Small intestine (tissue), 16 donors: Measurements from ENCODE around the gene PPAT. TPM values are rescaled to one million over a fixed set of nuclear protein-coding genes. Genes with fewer than 3 reads are reported as not detected.

Source experiments
- DNase-seq, 2 donors: peaks; one replicate each; pipeline versions ENCODE4 v3.0.0 to v3.0.0-alpha.2; 2013
- FAIRE-seq: peaks from 2 replicates; lab custom pipeline; 2012; peaks lifted over from hg19 to GRCh38; lab: Jason Lieb, UNC
- H3K27ac ChIP-seq, 3 donors: one replicate each; pipeline ENCODE4 v1.5.1; 2013; ENCODE audit warnings: low read length in 2 of 3, mild to moderate bottlenecking in 2 of 3, control low read depth in 1 of 3, inconsistent platforms in 1 of 3, low read depth in 1 of 3, moderate library complexity in 1 of 3
- H3K27me3 ChIP-seq, 3 donors: one replicate each; pipeline ENCODE4 v1.6.1; 2013; ENCODE audit warnings: low read length in 3 of 3, inconsistent platforms in 1 of 3; ENCODE audit not compliant: control insufficient read depth in 3 of 3, insufficient read depth in 3 of 3
- H3K36me3 ChIP-seq, 3 donors: one replicate each; pipeline ENCODE4 v1.6.1; 2013; ENCODE audit warnings: low read length in 3 of 3, inconsistent platforms in 1 of 3, low read depth in 1 of 3, mild to moderate bottlenecking in 1 of 3, moderate library complexity in 1 of 3; ENCODE audit not compliant: control insufficient read depth in 3 of 3, insufficient read depth in 2 of 3
- H3K4me1 ChIP-seq, 3 donors: one replicate each; pipeline ENCODE4 v1.6.1; 2013; ENCODE audit warnings: low read length in 2 of 3, inconsistent platforms in 1 of 3, low read depth in 1 of 3, mild to moderate bottlenecking in 1 of 3, moderate library complexity in 1 of 3; ENCODE audit not compliant: control insufficient read depth in 3 of 3, insufficient read depth in 2 of 3
- H3K4me3 ChIP-seq, 3 donors: one replicate each; pipeline ENCODE4 v1.5.1; 2013; ENCODE audit warnings: low read length in 3 of 3, control low read depth in 1 of 3, inconsistent platforms in 1 of 3, low read depth in 1 of 3, mild to moderate bottlenecking in 1 of 3, moderate library complexity in 1 of 3
- H3K9me3 ChIP-seq, 2 donors: one replicate each; pipeline ENCODE4 v1.6.1; 2013; ENCODE audit warnings: low read depth in 1 of 2, low read length in 1 of 2; ENCODE audit not compliant: control insufficient read depth in 2 of 2, insufficient read depth in 1 of 2
- WGBS, 3 donors: extraction: QIAGEN DNeasy Blood & Tissue Kit; methylation state at CpG; one replicate each; pipeline ENCODE4 v1.1.7; 2013; 5-methylcytosine and 5-hydroxymethylcytosine counted together
- long read RNA-seq, 10 donors: transcript quantifications; one replicate each; lab custom pipeline, GENCODE V29; 2026
- polyA plus RNA-seq, 4 donors: library from polyadenylated mRNA; stranded (reverse) in 3 of 4; unstranded in 1 of 4; fragments of 200-250 nt in 3 of 4; fragments of 120-200 nt in 1 of 4; gene quantifications; one replicate each; pipeline versions ENCODE4 v1.2.1 to v1.2.3, GENCODE V29; 2013
- donor health status: healthy with polysubstance abuse.
- donor health status: control.
- donor health status: control.
- donor health status: Bipolar disorder and iron deficiency.
- donor health status: healthy.

PPAT gene
- 10 to 100 TPM in 1 of 4 donors, 1 to 10 TPM in 2, under 1 TPM in 1; 0.67 to 13.5 (median 3.8) TPM for polyA plus RNA-seq
- long read RNA-seq, donor 1, full-length matches to known transcripts, result 8 of 8 reads
- long read RNA-seq, donor 1, partial matches to known transcripts, result 0 of 8 reads
- long read RNA-seq, donor 1, other reads (novel, unspliced or antisense), result 0 of 8 reads
- long read RNA-seq, donor 2, partial matches to known transcripts, result 14 of 29 reads
- long read RNA-seq, donor 2, other reads (novel, unspliced or antisense), result 14 of 29 reads
- long read RNA-seq, donor 3, partial matches to known transcripts, result 0 of 2 reads
- long read RNA-seq, donor 3, other reads (novel, unspliced or antisense), result 0 of 2 reads
- long read RNA-seq, donor 4, result 0 reads
- long read RNA-seq, donor 5, result 0 reads
- long read RNA-seq, donor 6, partial matches to known transcripts, result 0 of 2 reads
- long read RNA-seq, donor 6, other reads (novel, unspliced or antisense), result 0 of 2 reads
- long read RNA-seq, donor 7, result 0 reads
- long read RNA-seq, donor 8, full-length matches to known transcripts, result 1 of 1 reads
- long read RNA-seq, donor 8, partial matches to known transcripts, result 0 of 1 reads
- long read RNA-seq, donor 8, other reads (novel, unspliced or antisense), result 0 of 1 reads
- long read RNA-seq, donor 9, result 0 reads
- long read RNA-seq, donor 10, partial matches to known transcripts, result 136 of 166 reads
- long read RNA-seq, donor 10, other reads (novel, unspliced or antisense), result 28 of 166 reads

DNA sequence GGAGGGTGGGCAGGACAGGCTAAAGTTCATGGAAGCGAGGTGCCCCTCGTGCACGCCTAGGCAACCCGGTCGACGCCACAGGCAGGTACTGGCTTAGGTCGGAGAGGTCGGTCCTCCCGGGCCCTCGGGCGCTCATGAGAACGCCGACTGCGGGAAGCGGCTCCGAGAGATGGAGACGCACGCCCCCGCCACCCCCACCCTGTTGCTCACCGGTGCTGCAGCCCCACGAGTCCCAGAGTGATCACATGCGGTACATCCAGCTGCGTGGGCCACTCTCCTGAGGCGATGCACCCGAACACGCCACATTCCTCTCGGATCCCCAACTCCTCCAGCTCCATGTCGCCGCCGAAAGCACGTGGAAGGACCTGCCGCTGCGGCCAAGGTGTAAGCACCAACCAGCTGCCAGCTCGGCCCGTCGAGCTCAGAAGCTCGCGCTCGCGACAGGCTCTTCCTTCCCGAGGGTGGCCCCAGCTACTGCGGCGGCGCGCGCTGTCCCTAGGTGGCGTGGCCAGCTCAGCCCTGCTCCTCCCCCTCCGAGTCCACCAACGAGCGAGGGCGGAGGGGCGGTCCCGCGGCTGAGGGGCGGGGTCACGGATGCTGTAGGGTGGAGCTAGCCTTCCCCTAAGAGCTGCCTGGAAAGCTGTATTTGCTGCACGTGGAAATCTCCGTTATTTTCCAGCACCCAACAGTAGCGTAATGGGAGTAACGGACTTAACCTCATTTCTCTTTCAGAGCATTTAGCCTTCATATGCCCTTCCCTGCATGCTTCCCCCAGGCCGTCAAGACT is at the start of gene PPAT:
Gene PPAT, minus strand, starts transcription at position 476 of the 787 bp plus-strand sequence. Its CDS starts 138 bp downstream, at position 338.
- 0% methylated on average over 36 to 61 of the region's 61 CpGs for WGBS, 3 donors
- FAIRE-seq, result no peak

DNA sequence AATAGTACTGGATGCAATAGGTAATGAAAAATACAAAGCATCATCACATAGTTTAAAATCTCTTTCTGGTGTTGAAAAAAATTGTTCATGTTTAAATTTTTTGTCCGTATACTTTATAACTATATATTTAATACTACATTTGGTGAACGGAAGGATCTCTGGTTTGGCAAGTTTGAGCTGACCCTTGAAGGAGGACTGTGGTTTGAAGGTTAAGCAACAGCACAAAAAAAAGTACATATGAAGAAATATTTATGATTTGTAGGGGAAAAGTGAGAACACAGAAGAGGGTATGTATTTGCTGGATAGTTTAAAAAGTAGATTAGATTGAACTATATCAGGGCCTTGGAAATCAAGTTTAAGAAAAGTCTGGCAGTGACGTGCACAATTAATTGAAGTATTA is 45.3 kb upstream of the PPAT start:
- no peaks in the 10 kb centered on the region for H3K27me3 ChIP-seq
- WGBS, 3 donors, result 90 to 95% (median 94%) methylated on average over 3 of the region's 3 CpGs
- H3K4me1 ChIP-seq, result no peaks in the 10 kb centered on the region
- H3K9me3 ChIP-seq, result no peaks in the 10 kb centered on the region
- peaks cover 9 to 36% (median 15%) of the 10 kb centered on the region in 3 donors for H3K36me3 ChIP-seq
- FAIRE-seq (no peak), DNase-seq (no peak)
- H3K4me3 ChIP-seq, result no peak overlapping the region
- no peak overlapping the region for H3K27ac ChIP-seq

More for the DNA sequence above, at the start of gene PPAT:
- Histone ChIP-seq H3K27ac (peak within 1 kb of the TSS; percentile 90 to 100 (median 99)), H3K27me3 (no peaks in the 10 kb centered on the region), H3K4me1 (peaks cover 0 to 9% (median 0%) of the 10 kb centered on the region in 3 donors), H3K36me3 (no peaks in the 10 kb centered on the region), H3K9me3 (no peaks in the 10 kb centered on the region), H3K4me3 (peak within 1 kb of the TSS; percentile 65 to 86 (median 67))
- peak; percentile 98 to 99 for DNase-seq

DNA sequence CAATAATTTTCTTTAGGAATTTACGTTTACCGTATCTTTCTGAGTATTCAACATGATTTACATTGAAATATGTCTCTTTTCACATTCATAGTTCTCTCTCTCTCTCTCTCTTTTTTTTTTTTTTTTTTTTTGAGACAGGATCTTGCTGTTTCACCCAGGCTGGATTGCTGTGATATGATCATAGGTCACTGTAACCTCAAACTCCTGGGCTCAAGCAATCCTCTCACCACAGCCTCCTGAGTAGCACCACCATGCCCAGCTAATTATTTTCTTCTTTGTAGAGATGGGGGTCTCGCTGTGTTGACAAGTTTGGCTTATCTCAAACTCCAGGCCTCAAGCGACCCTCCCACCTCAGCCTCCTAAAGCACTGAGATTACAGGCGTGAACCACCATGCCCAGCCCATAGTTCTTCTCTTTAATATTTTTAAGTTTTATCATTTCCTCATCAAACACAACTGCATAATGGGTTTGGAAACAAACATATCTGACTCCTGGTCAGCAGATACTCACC is 41.8 kb upstream of the PPAT start:
- Histone ChIP-seq H3K4me3 (no peak overlapping the region), H3K4me1 (no peaks in the 10 kb centered on the region), H3K9me3 (no peaks in the 10 kb centered on the region), H3K27ac (no peak overlapping the region), H3K36me3 (peaks cover 16 to 42% (median 17%) of the 10 kb centered on the region in 3 donors), H3K27me3 (no peaks in the 10 kb centered on the region)
- DNase-seq (no peak), FAIRE-seq (no peak)
- WGBS, 3 donors, result 94 to 96% (median 96%) methylated on average over 5 of the region's 5 CpGs

DNA sequence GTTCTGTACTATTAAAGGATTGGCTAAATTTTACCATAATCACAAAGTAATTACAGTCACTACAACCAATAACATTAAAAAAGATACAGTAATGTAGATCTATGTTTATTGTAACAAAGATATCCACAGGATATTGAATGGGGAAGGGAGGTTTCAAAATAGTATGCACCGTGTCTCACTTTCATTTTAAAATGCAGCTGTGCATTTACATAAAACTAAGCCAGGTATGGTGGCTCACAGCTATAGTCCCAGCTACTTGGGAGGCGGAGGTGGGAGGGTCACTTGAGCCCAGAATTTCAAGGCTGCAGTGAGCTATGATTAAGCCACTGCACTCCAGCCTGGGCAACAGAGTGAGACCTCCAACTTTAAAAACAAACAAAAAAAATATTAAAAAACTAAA is 40.5 kb upstream of the PPAT start:
- Histone ChIP-seq H3K9me3 (no peaks in the 10 kb centered on the region), H3K36me3 (peaks cover 16 to 39% (median 19%) of the 10 kb centered on the region in 3 donors), H3K4me3 (no peak overlapping the region), H3K27ac (no peak overlapping the region), H3K4me1 (no peaks in the 10 kb centered on the region), H3K27me3 (no peaks in the 10 kb centered on the region)
- DNase-seq (no peak), FAIRE-seq (no peak)
- 86 to 94% (median 87%) methylated on average over 2 of the region's 2 CpGs for WGBS, 3 donors

DNA sequence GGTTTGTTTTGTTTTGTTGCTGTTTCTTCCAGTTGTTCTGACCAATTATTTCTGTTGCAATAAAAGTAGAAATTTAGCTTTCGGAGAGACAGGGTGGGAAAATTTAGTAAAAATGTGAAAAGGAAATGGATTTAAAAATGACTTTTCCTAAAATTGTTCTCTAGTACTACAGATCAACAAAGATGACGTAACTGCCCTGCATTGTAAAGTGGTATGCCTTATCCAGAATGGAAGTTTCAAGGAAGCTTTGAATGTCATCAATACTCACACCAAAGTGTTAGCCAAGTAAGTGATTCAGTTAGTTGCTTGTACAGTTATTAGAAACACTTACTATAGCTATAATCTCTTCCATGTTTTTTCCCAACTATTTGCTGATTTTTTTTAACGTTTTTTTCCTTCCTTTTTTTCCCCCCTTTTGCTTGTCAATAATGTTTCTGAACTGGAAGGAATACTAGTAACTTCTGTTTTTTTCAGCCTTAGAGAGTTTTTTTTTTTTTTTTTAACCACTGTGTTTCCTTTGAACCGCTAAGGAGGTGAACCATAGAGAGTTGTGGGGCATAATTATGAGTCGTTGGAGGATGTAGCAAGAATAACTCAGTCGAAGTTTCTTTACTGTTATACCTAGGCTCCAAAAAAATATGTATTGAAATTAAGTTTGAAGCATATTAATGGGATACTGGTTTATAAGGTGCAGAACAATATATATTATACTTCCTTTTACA is 34.2 kb upstream of the PPAT start:
- Histone ChIP-seq H3K9me3 (no peaks in the 10 kb centered on the region), H3K4me1 (peaks cover 6 to 9% (median 8%) of the 10 kb centered on the region in 3 donors), H3K4me3 (no peak overlapping the region), H3K36me3 (peaks cover 4 to 25% (median 10%) of the 10 kb centered on the region in 3 donors), H3K27ac (no peak overlapping the region), H3K27me3 (no peaks in the 10 kb centered on the region)
- DNase-seq, result no peak
- 63 to 74% (median 70%) methylated on average over 6 of the region's 6 CpGs for WGBS, 3 donors
- no peak for FAIRE-seq

DNA sequence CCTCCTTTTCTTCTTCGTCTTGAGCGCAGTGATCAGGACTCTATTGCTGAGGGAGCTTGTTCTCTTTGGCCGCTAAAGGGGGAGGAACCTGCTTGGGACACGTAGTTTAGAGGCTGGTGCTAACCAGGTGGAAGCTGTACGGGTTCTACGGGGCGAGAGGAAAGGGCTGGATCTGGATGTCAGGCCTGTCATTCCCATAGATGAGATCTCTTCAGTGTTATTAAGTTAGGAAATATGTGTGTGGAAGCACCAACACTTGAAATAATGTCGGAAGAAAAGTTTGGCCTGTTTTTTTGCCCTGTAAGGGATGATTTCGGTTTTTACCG is 32.6 kb upstream of the PPAT start:
- Histone ChIP-seq H3K4me1 (peaks cover 6 to 9% (median 9%) of the 10 kb centered on the region in 3 donors), H3K27ac (peak overlapping the region; percentile 71 to 98 (median 89)), H3K36me3 (peaks cover 2 to 19% (median 4%) of the 10 kb centered on the region in 3 donors), H3K9me3 (no peaks in the 10 kb centered on the region), H3K27me3 (no peaks in the 10 kb centered on the region), H3K4me3 (peak overlapping the region; percentile 98 to 100 (median 100))
- DNase-seq (peak in 1 of 2 donors; percentile 67), FAIRE-seq (no peak)
- WGBS, 3 donors, result 0 to 1% (median 0%) methylated on average over 10 of the region's 10 CpGs

DNA sequence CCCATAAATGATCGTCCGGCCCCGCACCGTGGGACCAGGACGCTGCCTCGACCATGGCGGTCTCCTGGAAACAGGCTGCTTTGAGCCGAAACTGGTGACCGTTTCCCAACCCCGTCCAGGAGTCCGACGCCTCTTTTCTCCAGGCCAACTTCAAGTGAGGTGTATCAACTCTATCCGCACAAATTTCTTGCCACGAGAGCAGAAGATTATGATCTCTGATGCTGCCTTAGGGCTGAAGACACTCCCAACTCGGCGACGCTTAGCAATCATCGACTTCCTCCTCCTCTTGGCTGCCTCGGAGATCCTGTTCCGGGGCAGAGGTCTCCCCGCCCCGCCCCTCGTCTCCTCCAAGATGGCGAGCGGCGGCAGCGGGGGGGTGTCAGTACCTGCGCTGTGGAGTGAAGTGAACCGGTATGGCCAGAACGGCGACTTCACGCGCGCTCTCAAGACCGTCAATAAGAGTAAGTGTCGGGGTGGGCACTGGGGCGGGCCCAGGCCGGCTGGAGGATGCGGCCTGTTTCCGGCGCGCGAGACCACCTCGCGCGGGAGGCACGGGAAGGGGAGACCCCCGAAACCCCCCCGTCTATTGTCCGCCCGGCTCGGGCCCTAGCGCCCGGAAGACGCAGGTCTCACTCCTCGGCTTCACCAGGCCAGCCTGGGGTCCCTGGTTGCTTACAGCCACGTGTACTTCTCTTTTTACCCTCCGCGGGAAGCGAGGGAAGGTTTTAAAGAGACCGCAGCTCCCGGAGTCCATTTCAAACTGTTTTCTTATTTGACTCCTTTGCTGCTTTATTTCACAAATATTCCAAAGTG is 32.1 kb upstream of the PPAT start, which contains the start of gene SRP72:
Gene SRP72, plus strand, starts transcription at position 334 of the 813 bp plus-strand sequence. Its CDS starts 19 bp downstream, at position 353.
- H3K27ac ChIP-seq, result peak within 1 kb of the TSS; percentile 89 to 98 (median 95)
- H3K4me1 ChIP-seq, result peaks cover 6 to 9% (median 9%) of the 10 kb centered on the region in 3 donors
- H3K27me3 ChIP-seq, result no peaks in the 10 kb centered on the region
- H3K36me3 ChIP-seq, result peaks cover 2 to 24% (median 4%) of the 10 kb centered on the region in 3 donors
- H3K4me3 ChIP-seq, result peak within 1 kb of the TSS; percentile 98 to 100 (median 100)
- no peaks in the 10 kb centered on the region for H3K9me3 ChIP-seq
- peak; percentile 95 for DNase-seq
- no peak for FAIRE-seq
- WGBS, 3 donors, result 0% methylated on average over 43 to 62 of the region's 62 CpGs
